ENCODE data around the gene CTNNBL1.
"Not testable (repeated sequence)": the region's sequence is repeated elsewhere in the genome, so short reads cannot be mapped to it uniquely, and the experiment has no call there.

The CTNNBL1 gene

DNA sequence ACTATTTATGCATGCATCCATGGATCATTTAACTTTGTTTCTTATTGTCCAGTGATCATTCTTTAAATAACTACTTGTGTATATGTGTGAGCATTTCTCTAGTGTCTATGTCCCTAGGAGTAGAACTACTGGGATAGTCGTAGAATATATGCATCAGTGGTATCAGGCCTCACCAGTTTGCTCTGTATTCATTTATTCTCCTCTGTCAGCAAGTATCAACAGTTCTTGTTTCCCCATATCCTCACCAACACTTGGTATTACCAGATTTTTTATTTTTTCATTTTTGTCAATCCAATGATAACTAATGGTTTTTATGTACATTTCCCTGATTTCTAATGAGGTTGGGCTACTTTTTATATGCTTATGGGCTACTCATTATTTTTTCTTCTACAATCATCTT is 27.9 kb downstream of the CTNNBL1 start:
- Histone ChIP-seq H3K79me1 (replicated peaks; ENCODE audit: low read length, poor library complexity, severe bottlenecking) (peaks cover 15% of the 10 kb centered on the region), H3K4me2 (ENCODE audit: low read length, poor library complexity, severe bottlenecking) (no peak overlapping the region), H3K27me3 (ENCODE audit: control insufficient read depth in 1 of 2, insufficient read depth in 1 of 2, low read length in 2 of 2) (no peaks in the 10 kb centered on the region), H3K4ac (ENCODE audit: low read depth in 1 of 2, low read length in 2 of 2) (no peak overlapping the region), H2BK120ac (ENCODE audit: low read depth, low read length) (no peak overlapping the region), H3K14ac (ENCODE audit: low read length in 2 of 2) (no peak overlapping the region), H4K8ac (ENCODE audit: low read length) (no peak overlapping the region), H3K9me3 (ENCODE audit: control insufficient read depth, low read length) (no peaks in the 10 kb centered on the region), H3K4me1 (ENCODE audit: control insufficient read depth, insufficient read depth, low read depth, low read length) (no peaks in the 10 kb centered on the region), H2AK5ac (ENCODE audit: low read length, severe bottlenecking) (no peak overlapping the region), H2BK5ac (ENCODE audit: low read depth, low read length, poor library complexity, severe bottlenecking) (no peak overlapping the region), H3K4me3 (ENCODE audit: insufficient read depth in 1 of 2, low read depth in 1 of 2, low read length in 2 of 2) (no peak overlapping the region), H3K9ac (ENCODE audit: low read length) (no peak overlapping the region), H2AFZ (ENCODE audit: low read depth, low read length) (no peak overlapping the region), H4K91ac (ENCODE audit: low read length) (no peak overlapping the region), H3K18ac (ENCODE audit: low read depth in 1 of 2, low read length in 2 of 2) (no peak overlapping the region), H3K36me3 (ENCODE audit: control insufficient read depth in 1 of 2, insufficient read depth in 2 of 2, low read depth in 1 of 2, low read length in 2 of 2) (peaks cover 0 to 2% of the 10 kb centered on the region in 2 experiments), H3K23ac (ENCODE audit: low read length in 2 of 2) (no peak overlapping the region), H3K27ac (ENCODE audit: low read length, poor library complexity, severe bottlenecking) (no peak overlapping the region), H2BK15ac (ENCODE audit: low read depth, poor library complexity, severe bottlenecking) (no peak overlapping the region), H2BK12ac (ENCODE audit: low read length in 2 of 2) (no peak overlapping the region)
- no CpG with 5 or more reads among the region's 1 CpG for WGBS
- DNase-seq: no peak

DNA sequence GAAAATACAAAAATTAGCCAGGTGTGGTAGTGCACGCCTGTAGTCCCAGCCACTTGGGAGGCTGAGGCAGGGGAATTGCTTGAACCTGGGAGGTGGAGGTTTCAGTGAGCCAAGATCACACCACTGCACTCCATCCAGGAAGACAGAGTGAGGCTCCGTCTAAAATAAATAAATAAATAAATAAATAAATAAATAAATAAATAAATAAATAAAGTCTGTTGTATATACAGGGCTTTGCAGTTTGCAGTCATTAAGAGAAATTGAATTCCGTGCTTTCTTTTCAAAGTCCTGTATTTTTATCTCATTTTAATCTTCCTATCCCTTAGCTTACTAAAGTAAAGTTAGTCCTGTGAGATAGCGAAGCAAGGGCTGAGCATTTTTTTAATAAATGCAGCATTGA is 28.5 kb downstream of the CTNNBL1 start:
- not testable (repeated sequence) for H3K14ac ChIP-seq (ENCODE audit: low read length in 2 of 2); H3K23ac ChIP-seq (ENCODE audit: low read length in 2 of 2); H4K91ac ChIP-seq (ENCODE audit: low read length); H3K4ac ChIP-seq (ENCODE audit: low read depth in 1 of 2, low read length in 2 of 2); H2AFZ ChIP-seq (ENCODE audit: low read depth, low read length); H3K27me3 ChIP-seq (ENCODE audit: control insufficient read depth in 1 of 2, insufficient read depth in 1 of 2, low read length in 2 of 2); H3K4me2 ChIP-seq (ENCODE audit: low read length, poor library complexity, severe bottlenecking); H2BK120ac ChIP-seq (ENCODE audit: low read depth, low read length); H3K36me3 ChIP-seq (ENCODE audit: control insufficient read depth in 1 of 2, insufficient read depth in 2 of 2, low read depth in 1 of 2, low read length in 2 of 2); H2BK12ac ChIP-seq (ENCODE audit: low read length in 2 of 2); H3K9me3 ChIP-seq (ENCODE audit: control insufficient read depth, low read length); H3K9ac ChIP-seq (ENCODE audit: low read length); H2BK5ac ChIP-seq (ENCODE audit: low read depth, low read length, poor library complexity, severe bottlenecking); H4K8ac ChIP-seq (ENCODE audit: low read length); DNase-seq; H3K4me3 ChIP-seq (ENCODE audit: insufficient read depth in 1 of 2, low read depth in 1 of 2, low read length in 2 of 2); H3K4me1 ChIP-seq (ENCODE audit: control insufficient read depth, insufficient read depth, low read depth, low read length); H2AK5ac ChIP-seq (ENCODE audit: low read length, severe bottlenecking); H3K27ac ChIP-seq (ENCODE audit: low read length, poor library complexity, severe bottlenecking); H3K18ac ChIP-seq (ENCODE audit: low read depth in 1 of 2, low read length in 2 of 2); H2BK15ac ChIP-seq (ENCODE audit: low read depth, poor library complexity, severe bottlenecking)
- H3K79me1 ChIP-seq (replicated peaks; ENCODE audit: low read length, poor library complexity, severe bottlenecking): peaks cover 17% of the 10 kb centered on the region
- 100% methylated on average over 2 of the region's 4 CpGs for WGBS

GRCh38 chr20:37723668-37724067 is 29.8 kb downstream of the CTNNBL1 start:
- H4K8ac ChIP-seq (ENCODE audit: low read length): no peak overlapping the region
- no peaks in the 10 kb centered on the region for H3K27me3 ChIP-seq (ENCODE audit: control insufficient read depth in 1 of 2, insufficient read depth in 1 of 2, low read length in 2 of 2)
- H2BK15ac ChIP-seq (ENCODE audit: low read depth, poor library complexity, severe bottlenecking): no peak overlapping the region
- no peaks in the 10 kb centered on the region for H3K9me3 ChIP-seq (ENCODE audit: control insufficient read depth, low read length)
- no peak overlapping the region for H4K91ac ChIP-seq (ENCODE audit: low read length)
- no peak overlapping the region for H2BK12ac ChIP-seq (ENCODE audit: low read length in 2 of 2)
- H3K9ac ChIP-seq (ENCODE audit: low read length): no peak overlapping the region
- peaks cover 0 to 2% of the 10 kb centered on the region in 2 experiments for H3K36me3 ChIP-seq (ENCODE audit: control insufficient read depth in 1 of 2, insufficient read depth in 2 of 2, low read depth in 1 of 2, low read length in 2 of 2)
- H3K14ac ChIP-seq (ENCODE audit: low read length in 2 of 2): no peak overlapping the region
- H3K18ac ChIP-seq (ENCODE audit: low read depth in 1 of 2, low read length in 2 of 2): no peak overlapping the region
- H2BK120ac ChIP-seq (ENCODE audit: low read depth, low read length): no peak overlapping the region
- H2AK5ac ChIP-seq (ENCODE audit: low read length, severe bottlenecking): no peak overlapping the region
- H2BK5ac ChIP-seq (ENCODE audit: low read depth, low read length, poor library complexity, severe bottlenecking): no peak overlapping the region
- H3K4ac ChIP-seq (ENCODE audit: low read depth in 1 of 2, low read length in 2 of 2): no peak overlapping the region
- H3K27ac ChIP-seq (ENCODE audit: low read length, poor library complexity, severe bottlenecking): no peak overlapping the region
- peaks cover 21% of the 10 kb centered on the region for H3K79me1 ChIP-seq (replicated peaks; ENCODE audit: low read length, poor library complexity, severe bottlenecking)
- no peak overlapping the region for H3K4me3 ChIP-seq (ENCODE audit: insufficient read depth in 1 of 2, low read depth in 1 of 2, low read length in 2 of 2)
- H3K4me2 ChIP-seq (ENCODE audit: low read length, poor library complexity, severe bottlenecking): no peak overlapping the region
- no peaks in the 10 kb centered on the region for H3K4me1 ChIP-seq (ENCODE audit: control insufficient read depth, insufficient read depth, low read depth, low read length)
- no peak overlapping the region for H2AFZ ChIP-seq (ENCODE audit: low read depth, low read length)
- no peak overlapping the region for H3K23ac ChIP-seq (ENCODE audit: low read length in 2 of 2)
- no peak for DNase-seq

GRCh38 chr20:37725165-37725564 is 31.3 kb downstream of the CTNNBL1 start:
- no peak overlapping the region for H3K4me2 ChIP-seq (ENCODE audit: low read length, poor library complexity, severe bottlenecking)
- H3K9me3 ChIP-seq (ENCODE audit: control insufficient read depth, low read length): no peaks in the 10 kb centered on the region
- peaks cover 23% of the 10 kb centered on the region for H3K79me1 ChIP-seq (replicated peaks; ENCODE audit: low read length, poor library complexity, severe bottlenecking)
- peaks cover 2% of the 10 kb centered on the region for H3K4me1 ChIP-seq (ENCODE audit: control insufficient read depth, insufficient read depth, low read depth, low read length)
- H3K14ac ChIP-seq (ENCODE audit: low read length in 2 of 2): no peak overlapping the region
- H2BK120ac ChIP-seq (ENCODE audit: low read depth, low read length): no peak overlapping the region
- WGBS: 97% methylated on average over 5 of the region's 7 CpGs
- H2BK12ac ChIP-seq (ENCODE audit: low read length in 2 of 2): no peak overlapping the region
- H3K23ac ChIP-seq (ENCODE audit: low read length in 2 of 2): no peak overlapping the region
- H4K8ac ChIP-seq (ENCODE audit: low read length): no peak overlapping the region
- no peak overlapping the region for H2BK5ac ChIP-seq (ENCODE audit: low read depth, low read length, poor library complexity, severe bottlenecking)
- H3K27me3 ChIP-seq (ENCODE audit: control insufficient read depth in 1 of 2, insufficient read depth in 1 of 2, low read length in 2 of 2): no peaks in the 10 kb centered on the region
- H3K4me3 ChIP-seq (ENCODE audit: insufficient read depth in 1 of 2, low read depth in 1 of 2, low read length in 2 of 2): no peak overlapping the region
- no peak overlapping the region for H3K9ac ChIP-seq (ENCODE audit: low read length)
- H2AFZ ChIP-seq (ENCODE audit: low read depth, low read length): no peak overlapping the region
- no peak overlapping the region for H3K4ac ChIP-seq (ENCODE audit: low read depth in 1 of 2, low read length in 2 of 2)
- peaks cover 0 to 2% of the 10 kb centered on the region in 2 experiments for H3K36me3 ChIP-seq (ENCODE audit: control insufficient read depth in 1 of 2, insufficient read depth in 2 of 2, low read depth in 1 of 2, low read length in 2 of 2)
- no peak for DNase-seq
- H4K91ac ChIP-seq (ENCODE audit: low read length): no peak overlapping the region
- H2BK15ac ChIP-seq (ENCODE audit: low read depth, poor library complexity, severe bottlenecking): no peak overlapping the region
- no peak overlapping the region for H2AK5ac ChIP-seq (ENCODE audit: low read length, severe bottlenecking)
- no peak overlapping the region for H3K27ac ChIP-seq (ENCODE audit: low read length, poor library complexity, severe bottlenecking)
- no peak overlapping the region for H3K18ac ChIP-seq (ENCODE audit: low read depth in 1 of 2, low read length in 2 of 2)

Data from mesenchymal stem cell (in vitro differentiated cells and primary cell).